ENCODE measurements around the gene C11orf54. TPM values are rescaled to one million over a fixed set of nuclear protein-coding genes. Genes with fewer than 3 reads are reported as not detected.

Gene C11orf54
- total RNA-seq, 1 experiment from 2014 or later, result 29.6 TPM

Small RNAs within 50 kb of the gene (small RNA-seq; reads per million reads assigned to genes)
- gene RF00019 (0 reads per million in 2 experiments), gene RF00493 (8.1 to 18.4 reads per million in 2 experiments), gene SCARNA9 (0.17 to 0.29 reads per million in 2 experiments), gene SNORA1 (0 reads per million in 2 experiments), gene SNORA18 (0 reads per million in 2 experiments), gene SNORA25 (0 reads per million in 2 experiments), gene SNORA32 (0 reads per million in 2 experiments), gene SNORA40 (0 reads per million in 2 experiments), gene SNORA8 (0 reads per million in 2 experiments), gene SNORD5 (0 reads per million in 2 experiments), gene SNORD6 (338 to 2,130 reads per million in 2 experiments)

Other genes starting within 250 kb of the C11orf54 start
- 7.6 and 8.5 TPM in 2 replicates for gene SMCO4, start 198.3 kb upstream of the C11orf54 start, total RNA-seq (2014; rRNA removed; shearing (Covaris generic))
- gene CEP295, start 80.0 kb upstream of the C11orf54 start, total RNA-seq (2014; rRNA removed; shearing (Covaris generic)), result 19.6 and 21.8 TPM in 2 replicates
- 233 and 294 TPM in 2 replicates for gene TAF1D, start 177 bp upstream of the C11orf54 start, total RNA-seq (2014; rRNA removed; shearing (Covaris generic))
- gene MED17, start 42.6 kb downstream of the C11orf54 start, total RNA-seq (2014; rRNA removed; shearing (Covaris generic)), result 32.2 and 34.0 TPM in 2 replicates
- not detected in 2 replicates for gene VSTM5, start 108.9 kb downstream of the C11orf54 start, total RNA-seq (2014; rRNA removed; shearing (Covaris generic))

Data from NCI-H460 (cell line).